GM18508 (cell line): ENCODE results near the gene IFT74.
"Not testable (repeated sequence)": the region's sequence is repeated elsewhere in the genome, so short reads cannot be mapped to it uniquely, and the experiment has no call there.

Experiments used
- ATAC-seq: cut with Tn5 transposase; IDR thresholded peaks from one replicate; pipeline ENCODE4 v1.9.1; 2021; ENCODE audit warnings: moderate number of reproducible peaks; ENCODE audit not compliant: insufficient read depth, unreplicated experiment

The IFT74 gene

DNA sequence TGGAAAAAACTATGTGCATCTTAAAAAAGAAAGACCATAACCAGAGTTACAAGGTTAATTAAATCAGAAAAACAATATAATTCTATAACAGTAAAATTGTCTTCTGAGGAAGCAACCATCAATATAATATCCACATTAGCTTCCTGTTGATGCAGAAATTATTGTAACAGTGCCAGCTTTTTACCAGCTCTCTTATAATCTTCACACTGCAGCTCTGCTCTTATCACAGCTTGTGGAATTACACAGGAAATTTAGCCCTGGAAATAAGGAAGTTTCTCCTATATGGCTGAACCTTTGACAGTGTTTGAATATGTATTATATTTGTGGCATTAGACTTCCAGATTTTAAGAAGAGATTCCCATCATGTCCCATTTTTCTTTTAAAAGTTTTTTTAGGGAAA, 103.7 kb downstream of the IFT74 start:
- no peak for ATAC-seq

GRCh38 chr9:27065288-27065687, 109.1 kb downstream of the IFT74 start:
- no peak for ATAC-seq

DNA sequence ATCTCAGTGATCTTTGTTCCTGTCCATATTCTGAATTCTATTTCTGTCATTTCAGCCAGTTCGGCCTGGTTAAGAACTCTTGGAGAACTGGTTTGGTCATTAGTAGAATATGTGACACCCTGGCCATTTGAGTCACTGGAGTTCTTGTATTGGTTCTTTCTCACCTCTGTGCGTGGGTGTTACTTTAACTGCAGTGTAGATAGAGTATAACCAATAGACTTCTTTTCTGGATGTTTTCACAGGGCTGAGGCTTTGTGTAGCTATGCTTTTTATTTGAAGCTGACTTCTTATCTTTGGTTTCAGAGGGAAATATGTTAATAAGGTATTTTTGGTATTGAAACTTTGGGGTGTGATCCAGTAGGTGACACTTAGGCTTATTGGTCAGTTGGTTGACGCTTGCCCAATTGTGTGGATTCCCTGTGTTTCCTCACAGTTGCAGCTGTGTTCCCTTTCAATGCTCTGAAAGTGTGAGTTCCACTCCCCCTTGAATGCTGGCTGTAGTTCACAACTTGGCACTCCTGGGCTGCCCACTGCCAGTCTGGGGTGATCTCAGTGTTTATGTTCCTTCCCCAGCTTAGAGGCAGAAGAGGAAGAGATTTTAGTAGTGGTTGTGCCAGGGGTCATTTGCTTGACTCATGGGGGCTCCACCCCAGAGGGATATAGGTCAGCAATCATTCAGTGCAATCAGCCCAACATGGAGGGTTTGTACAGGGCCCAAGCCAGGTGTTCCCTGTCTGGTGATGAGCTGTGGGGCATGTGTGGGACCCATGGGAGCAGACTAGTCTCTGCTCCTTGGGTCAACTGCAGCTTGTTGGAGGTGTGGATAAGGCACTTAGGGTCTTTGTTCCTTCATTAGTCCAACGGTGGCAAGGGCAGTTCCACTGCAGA, 117.9 kb downstream of the IFT74 start:
- ATAC-seq, result no peak

DNA sequence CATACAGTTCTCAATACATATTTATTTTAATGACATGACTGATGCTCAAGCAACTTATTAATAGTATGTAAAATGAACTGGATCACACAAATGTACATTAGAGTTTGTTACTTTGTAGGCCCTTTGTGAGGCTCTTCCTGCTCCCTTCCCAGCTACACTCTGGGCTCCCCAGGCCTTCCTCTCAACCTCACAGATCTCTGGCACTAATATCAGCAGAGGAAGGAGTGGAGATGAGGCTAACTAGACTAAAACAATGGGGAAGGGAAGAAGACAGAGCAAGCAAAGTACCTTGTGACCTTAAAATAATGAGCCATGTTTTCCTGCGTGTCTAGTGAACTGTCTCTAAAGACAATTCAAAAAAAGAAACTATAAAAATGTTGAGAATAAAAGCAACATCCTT, 122.5 kb downstream of the IFT74 start:
- no peak for ATAC-seq

- no peak for ATAC-seq
These were observed 129.2 kb downstream of the IFT74 start for GRCh38 chr9:27085456-27085855.

- ATAC-seq, result no peak
These were observed 130.8 kb downstream of the IFT74 start for GRCh38 chr9:27086818-27087680.

DNA sequence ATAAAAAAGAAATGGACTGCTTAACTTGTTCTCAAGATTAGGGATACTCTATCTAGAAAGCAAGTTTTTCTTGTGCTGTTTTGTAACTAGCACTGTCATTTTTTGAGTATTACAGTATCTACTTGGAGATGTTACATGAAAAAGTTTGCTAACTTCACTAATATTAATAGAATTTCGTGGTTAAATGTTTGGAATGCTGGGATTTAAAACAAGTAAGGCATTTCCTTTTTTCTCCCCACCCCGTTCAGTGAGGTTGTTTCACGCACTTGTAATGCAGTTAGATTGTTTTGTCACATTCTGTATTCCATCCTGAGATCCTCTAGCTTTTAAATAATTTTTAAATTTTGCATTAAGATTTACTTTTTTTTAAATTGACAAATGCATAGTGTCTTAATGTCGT, 132.8 kb downstream of the IFT74 start:
- ATAC-seq, result no peak

DNA sequence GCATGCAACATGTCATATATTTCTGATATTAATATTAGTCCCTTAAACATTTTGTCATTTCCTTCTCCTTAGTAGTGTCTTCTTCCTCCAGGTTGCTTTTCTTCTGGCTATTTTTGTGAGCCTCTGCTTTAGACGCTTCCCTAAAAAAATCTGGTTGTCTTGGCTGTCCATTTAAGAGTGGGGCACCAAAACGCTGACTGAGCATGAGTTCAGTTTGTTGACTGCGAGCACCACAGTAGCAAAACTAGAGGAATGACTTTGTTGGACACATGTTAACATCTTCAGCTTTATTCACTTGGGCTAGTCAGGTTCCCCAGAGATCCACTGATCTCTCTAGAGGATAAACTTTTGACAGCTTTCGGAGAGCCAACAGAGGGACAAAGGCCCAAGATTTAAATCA, 133.5 kb downstream of the IFT74 start:
- ATAC-seq, result no peak

DNA sequence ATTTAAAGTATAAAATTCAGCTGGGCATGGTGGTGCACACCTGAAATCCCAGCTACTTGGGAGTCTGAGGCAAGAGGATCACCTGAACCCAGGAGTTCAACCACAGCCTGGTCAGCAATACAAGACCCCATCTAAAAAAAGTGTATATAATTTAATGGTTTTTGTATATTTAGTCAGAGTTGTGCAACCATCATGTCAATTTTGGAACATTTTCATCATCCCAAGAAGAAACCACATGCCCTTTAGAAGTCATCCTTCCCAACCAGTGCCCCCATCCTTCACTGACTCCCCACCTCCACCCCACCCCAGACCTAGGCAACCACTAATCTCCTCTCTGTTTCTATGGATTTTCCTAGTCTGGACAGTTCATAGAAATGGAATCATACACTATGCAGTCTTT, 134.0 kb downstream of the IFT74 start:
- ATAC-seq, result no peak

- no peak for ATAC-seq
These were observed 134.5 kb downstream of the IFT74 start for GRCh38 chr9:27090711-27091110.

GRCh38 chr9:27092496-27092895, 136.3 kb downstream of the IFT74 start:
- ATAC-seq, result not testable (repeated sequence)

GRCh38 chr9:27093384-27094067, 137.3 kb downstream of the IFT74 start:
- ATAC-seq, result not testable (repeated sequence)

GRCh38 chr9:27094640-27095298, 138.6 kb downstream of the IFT74 start:
- ATAC-seq, result no peak

DNA sequence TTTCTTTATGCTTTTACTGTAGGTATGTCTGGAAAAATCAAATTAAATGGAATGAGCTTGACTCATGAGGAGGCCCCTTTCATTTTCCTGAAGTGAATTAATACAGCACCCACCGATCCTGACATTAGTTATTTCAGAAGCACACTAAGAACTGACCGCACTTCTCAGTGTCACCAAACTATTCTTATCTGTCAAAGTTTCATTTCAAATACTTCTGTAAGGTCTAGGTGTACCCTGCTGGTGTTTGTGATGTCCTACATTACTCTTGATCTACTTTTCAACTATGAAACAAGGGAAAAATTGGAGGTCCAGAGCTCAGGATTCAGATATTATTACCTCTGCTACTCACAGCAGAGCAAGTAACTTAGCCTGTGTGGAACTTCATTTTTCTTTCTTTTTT, 151.0 kb downstream of the IFT74 start:
- no peak for ATAC-seq

DNA sequence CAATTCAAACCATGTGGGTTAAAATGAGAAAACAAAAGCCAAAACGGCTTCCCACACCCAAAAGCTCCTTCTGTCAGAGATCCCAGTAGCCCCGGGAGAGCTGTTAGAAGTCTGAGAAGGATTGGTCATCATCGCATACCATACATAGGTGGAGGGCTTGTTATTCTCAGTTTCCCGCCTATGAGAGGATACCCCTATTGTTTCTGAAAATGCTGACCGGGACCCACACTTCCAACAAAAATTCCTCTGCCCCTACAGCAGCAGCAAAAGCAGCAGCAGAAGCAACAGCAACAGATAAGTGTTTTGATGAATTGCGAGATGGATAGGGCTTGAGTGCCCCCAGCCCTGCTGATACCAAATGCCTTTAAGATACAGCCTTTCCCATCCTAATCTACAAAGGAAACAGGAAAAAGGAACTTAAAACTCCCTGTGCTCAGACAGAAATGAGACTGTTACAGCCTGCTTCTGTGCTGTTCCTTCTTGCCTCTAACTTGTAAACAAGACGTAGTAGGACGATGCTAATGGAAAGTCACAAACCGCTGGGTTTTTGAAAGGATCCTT, 152.8 kb downstream of the IFT74 start, which contains the start of gene TEK:
Gene TEK (plus strand): TSS at position 245 of the 561 bp plus-strand sequence. CDS start 366 bp downstream, outside the sequence.
- no peak for ATAC-seq

- ATAC-seq, result no peak
These were observed 153.4 kb downstream of the IFT74 start for GRCh38 chr9:27109621-27110020.

- no peak for ATAC-seq
These were observed 154.0 kb downstream of the IFT74 start for GRCh38 chr9:27110181-27110580.

- no peak for ATAC-seq
These were observed 156.0 kb downstream of the IFT74 start for GRCh38 chr9:27112235-27112634.
